H9 (cell line): ENCODE measurements around the gene SNAPC5. TPM values are rescaled to one million over a fixed set of nuclear protein-coding genes. Genes with fewer than 3 reads are reported as not detected.

Source experiments
- DNase-seq: peaks from one replicate; pipeline ENCODE4 v3.0.0-alpha.2; 2017
- H2AFZ ChIP-seq: one replicate; pipeline ENCODE4 v1.6.1; 2013; ENCODE audit warnings: mild to moderate bottlenecking, low read length, control low read depth, moderate library complexity
- H2AK5ac ChIP-seq: 2 replicates; pipeline ENCODE4 v1.6.1; 2013; ENCODE audit warnings: low read length, control low read depth, mixed read lengths; ENCODE audit not compliant: insufficient read length
- H2BK120ac ChIP-seq: one replicate; pipeline ENCODE4 v1.6.1; 2013; ENCODE audit warnings: low read depth, mild to moderate bottlenecking, low read length, control low read depth, inconsistent platforms; ENCODE audit not compliant: poor library complexity, severe bottlenecking
- H2BK12ac ChIP-seq: 2 replicates; pipeline ENCODE4 v1.6.1; 2013; ENCODE audit warnings: low read length, control low read depth, mixed read lengths, low read depth; ENCODE audit not compliant: insufficient read length
- H2BK15ac ChIP-seq: 2 replicates; pipeline ENCODE4 v1.6.1; 2013; ENCODE audit warnings: low read depth, low read length, control low read depth
- H2BK20ac ChIP-seq: one replicate; pipeline ENCODE4 v1.6.1; 2013; ENCODE audit warnings: low read depth, mild to moderate bottlenecking, low read length, control low read depth, inconsistent platforms; ENCODE audit not compliant: poor library complexity, severe bottlenecking
- H2BK5ac ChIP-seq: 2 replicates; pipeline ENCODE4 v1.6.1; 2013; ENCODE audit warnings: low read length, control low read depth, mixed read lengths; ENCODE audit not compliant: insufficient read length
- H3K14ac ChIP-seq: 2 replicates; pipeline ENCODE4 v1.6.1; 2013; ENCODE audit warnings: low read length, control low read depth; ENCODE audit not compliant: insufficient read depth
- H3K18ac ChIP-seq: 2 replicates; pipeline ENCODE4 v1.6.1; 2013; ENCODE audit warnings: low read depth, mild to moderate bottlenecking, mixed read lengths, low read length, control low read depth; ENCODE audit not compliant: insufficient read length
- H3K23ac ChIP-seq: 2 replicates; pipeline ENCODE4 v1.6.1; 2013; ENCODE audit warnings: low read length, control low read depth, mixed read lengths, low read depth; ENCODE audit not compliant: insufficient read length
- H3K23me2 ChIP-seq: 2 replicates; pipeline ENCODE4 v1.6.1; 2013; ENCODE audit warnings: low read depth, mild to moderate bottlenecking, mixed read lengths, low read length, control low read depth; ENCODE audit not compliant: insufficient read length, poor library complexity, severe bottlenecking
- H3K27ac ChIP-seq: 2 replicates; pipeline ENCODE4 v1.5.1; 2013; ENCODE audit warnings: low read length, control low read depth, mixed read lengths, low read depth; ENCODE audit not compliant: insufficient read length
- H3K27me3 ChIP-seq: 2 replicates; pipeline ENCODE4 v1.6.1; 2013; ENCODE audit warnings: low read length, control low read depth, inconsistent platforms; ENCODE audit not compliant: insufficient read depth
- H3K4ac ChIP-seq: 2 replicates; pipeline ENCODE4 v1.6.1; 2013; ENCODE audit warnings: low read depth, mild to moderate bottlenecking, control low read depth, inconsistent platforms, low read length, moderate library complexity
- H3K4me1 ChIP-seq: 2 replicates; pipeline ENCODE4 v1.6.1; 2013; ENCODE audit warnings: low read length, control low read depth, inconsistent platforms; ENCODE audit not compliant: insufficient read depth
- H3K4me2 ChIP-seq: 2 replicates; pipeline ENCODE4 v1.6.1; 2013; ENCODE audit warnings: low read length, control low read depth, mixed read lengths; ENCODE audit not compliant: insufficient read length, insufficient read depth
- H3K56ac ChIP-seq: 2 replicates; pipeline ENCODE4 v1.6.1; 2013; ENCODE audit warnings: low read depth, mild to moderate bottlenecking, mixed read lengths, low read length, control low read depth; ENCODE audit not compliant: insufficient read length
- H3K79me1 ChIP-seq: 2 replicates; pipeline ENCODE4 v1.6.1; 2013; ENCODE audit warnings: low read depth, mild to moderate bottlenecking, moderate library complexity, low read length, control low read depth, inconsistent platforms; ENCODE audit not compliant: insufficient read depth, poor library complexity, severe bottlenecking
- H3K79me2 ChIP-seq: 2 replicates; pipeline ENCODE4 v1.6.1; 2013; ENCODE audit warnings: low read length, control low read depth, inconsistent platforms; ENCODE audit not compliant: insufficient read depth
- H3K9ac ChIP-seq: 2 replicates; pipeline ENCODE4 v1.6.1; 2013; ENCODE audit warnings: low read length, control low read depth, mixed read lengths; ENCODE audit not compliant: insufficient read length; ENCODE audit errors: extremely low read depth
- H3K9me3 ChIP-seq: one replicate; pipeline ENCODE4 v1.6.1; 2013; ENCODE audit warnings: low read depth, low read length, inconsistent platforms; ENCODE audit not compliant: control insufficient read depth
- H3T11ph ChIP-seq: one replicate; pipeline ENCODE4 v1.6.1; 2013; ENCODE audit warnings: mild to moderate bottlenecking, low read length, control low read depth, inconsistent platforms
- H4K20me1 ChIP-seq: one replicate; pipeline ENCODE4 v1.6.1; 2013; ENCODE audit not compliant: control insufficient read depth, insufficient read length, insufficient read depth
- H4K5ac ChIP-seq: 2 replicates; pipeline ENCODE4 v1.6.1; 2013; ENCODE audit warnings: low read depth, mild to moderate bottlenecking, mixed read lengths, low read length, control low read depth; ENCODE audit not compliant: insufficient read length
- H4K8ac ChIP-seq: replicated peaks from 2 replicates; pipeline ENCODE4 v1.6.1; 2013; ENCODE audit warnings: low read length, control low read depth, mixed read lengths, low read depth; ENCODE audit not compliant: insufficient read length
- H4K91ac ChIP-seq: 2 replicates; pipeline ENCODE4 v1.6.1; 2013; ENCODE audit warnings: low read depth, mild to moderate bottlenecking, moderate library complexity, mixed read lengths, low read length, control low read depth; ENCODE audit not compliant: insufficient read length
- H3K27ac Mint-ChIP-seq, 3 experiments: 2 replicates in 2 of 3; 3 replicates in 1 of 3; pipeline ENCODE4 v1.8.0; 2020 to 2021; ENCODE audit warnings: mixed read lengths in 3 of 3, mild to moderate bottlenecking in 1 of 3, moderate library complexity in 1 of 3
- H3K27me3 Mint-ChIP-seq: 2 replicates; pipeline ENCODE4 v1.8.0; 2021; ENCODE audit warnings: low read depth, mild to moderate bottlenecking, moderate library complexity, mixed read lengths
- H3K36me3 Mint-ChIP-seq, 3 experiments: 2 replicates in 2 of 3; 3 replicates in 1 of 3; pipeline ENCODE4 v1.8.0; 2020 to 2021; ENCODE audit warnings: low read depth in 3 of 3, mixed read lengths in 3 of 3; ENCODE audit not compliant: insufficient read depth in 1 of 3
- H3K4me1 Mint-ChIP-seq, 2 experiments: 2 replicates each; pipeline ENCODE4 v1.8.0; 2020; ENCODE audit warnings: mixed read lengths in 2 of 2
- H3K4me3 Mint-ChIP-seq, 2 experiments: 2 replicates in 1 of 2; 3 replicates in 1 of 2; pipeline ENCODE4 v1.8.0; 2020 to 2021; ENCODE audit warnings: mild to moderate bottlenecking in 2 of 2, mixed read lengths in 2 of 2, moderate library complexity in 1 of 2
- H3K9me3 Mint-ChIP-seq, 2 experiments: 2 replicates in 1 of 2; 3 replicates in 1 of 2; pipeline ENCODE4 v1.8.0; 2020; ENCODE audit warnings: mild to moderate bottlenecking in 2 of 2, mixed read lengths in 2 of 2, moderate library complexity in 1 of 2
- CTCF ChIP-seq: fragments of 200-600 bp; sonication (generic); conservative IDR thresholded peaks from 3 replicates; pipeline ENCODE4 v1.8.0; 2021; ENCODE audit warnings: antibody characterized with exemption, mild to moderate bottlenecking
- WGBS: extraction: QIAGEN DNeasy Blood & Tissue Kit; methylation state at CpG from one replicate; pipeline ENCODE4 v1.1.7; 2013; ENCODE audit warnings: missing lambda C conversion rate, low lambda C conversion rate, mixed read lengths; ENCODE audit not compliant: insufficient read length; ENCODE audit errors: extremely low coverage; 5-methylcytosine and 5-hydroxymethylcytosine counted together
- total RNA-seq: library from RNA; stranded (reverse); gene quantifications from 2 replicates; pipeline ENCODE4 v1.2.1, GENCODE V29; 2021

SNAPC5 gene
- total RNA-seq, 1 experiment from 2014 or later, result 28.9 TPM

GRCh38 chr15:66452971-66453580, 44.5 kb downstream of the SNAPC5 start:
- peaks cover 11 to 19% (median 11%) of the 10 kb centered on the region in 3 experiments for H3K36me3 Mint-ChIP-seq
- Histone ChIP-seq H3K23ac (no peak overlapping the region), H3K9me3 (no peaks in the 10 kb centered on the region), H2BK12ac (no peak overlapping the region), H3K4me2 (no peak overlapping the region), H3K9ac (no peak overlapping the region), H2BK20ac (no peak overlapping the region), H2AFZ (no peak overlapping the region), H3K79me2 (no peaks in the 10 kb centered on the region), H3K4ac (no peak overlapping the region), H3K27ac (no peak overlapping the region), H4K91ac (no peak overlapping the region), H3K4me1 (no peaks in the 10 kb centered on the region), H3K14ac (no peak overlapping the region), H3K79me1 (no peaks in the 10 kb centered on the region), H3K27me3 (no peaks in the 10 kb centered on the region), H3K18ac (no peak overlapping the region), H4K5ac (no peak overlapping the region), H4K8ac (no peak overlapping the region), H3K56ac (no peak overlapping the region), H2AK5ac (no peak overlapping the region), H3T11ph (no peak overlapping the region), H2BK120ac (no peak overlapping the region), H2BK5ac (no peak overlapping the region), H3K23me2 (no peaks in the 10 kb centered on the region), H4K20me1 (no peaks in the 10 kb centered on the region), H2BK15ac (no peak overlapping the region)
- no peak for DNase-seq
- H3K4me3 Mint-ChIP-seq, result no peak overlapping the region
- H3K27me3 Mint-ChIP-seq, result no peaks in the 10 kb centered on the region
- H3K9me3 Mint-ChIP-seq, result no peaks in the 10 kb centered on the region; a peak in 1 of 5 replicates
- no CpG with 5 or more reads among the region's 1 CpG for WGBS
- TF ChIP-seq CTCF, result no peak
- H3K27ac Mint-ChIP-seq, result no peak overlapping the region
- peaks cover 3 to 11% of the 10 kb centered on the region in 2 experiments; a peak in 3 of 4 replicates for H3K4me1 Mint-ChIP-seq
